Subcutaneous adipose tissue (tissue), 4 donors: Measurements from ENCODE around the gene PEX10. TPM values are rescaled to one million over a fixed set of nuclear protein-coding genes. Genes with fewer than 3 reads are reported as not detected.

ENCODE experiments used
- total RNA-seq, 4 donors: library from RNA; depleted of rRNA; stranded (reverse); fragments of >200 nt; gene quantifications; one replicate each; pipeline ENCODE4 v1.1.0, GENCODE V29; 2016
- TF ChIP-seq, protein P1 (sequence below): fragments of 450-650 bp; IDR thresholded peaks from one replicate; pipeline ENCODE4 v1.5.1; 2016; ENCODE audit warnings: low read depth, mild to moderate bottlenecking, control low read depth, antibody characterized with exemption, moderate library complexity

Gene PEX10
- total RNA-seq, 4 donors from 2014 or later = 16.0 to 45.0 (median 27.3) TPM

DNA sequence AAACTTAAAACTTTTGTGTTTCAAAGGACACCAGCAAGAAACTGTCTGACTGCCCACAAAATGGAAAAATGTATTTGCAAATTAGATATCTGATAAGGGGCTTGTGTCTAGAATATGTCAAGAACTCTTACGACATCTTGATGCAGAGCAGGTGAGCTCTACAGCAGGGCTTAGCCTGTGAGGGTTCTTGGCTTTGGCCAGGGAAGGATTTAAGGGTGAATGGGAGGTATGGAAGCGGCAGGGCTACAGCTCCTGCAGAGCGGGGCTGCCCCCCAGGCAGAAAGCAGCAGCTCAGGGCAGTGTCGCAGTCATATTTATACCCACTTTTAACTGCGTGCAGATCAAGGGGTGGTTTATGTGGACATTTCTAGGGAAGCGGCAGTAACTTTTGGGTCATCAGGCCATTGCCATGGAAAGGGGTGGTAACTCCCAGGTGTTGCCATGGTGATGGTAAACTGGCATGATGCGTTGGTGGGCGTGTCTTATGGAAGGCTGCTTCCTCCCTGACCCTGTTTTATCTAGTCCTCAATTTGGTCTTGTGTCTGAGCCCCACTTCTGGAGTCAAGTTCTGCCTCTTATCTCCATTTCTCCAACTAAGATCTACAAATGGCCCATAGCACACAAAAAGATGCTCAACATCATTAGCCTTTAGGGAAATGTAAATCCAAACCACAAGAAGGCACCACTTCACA lies 44.2 kb downstream of the PEX10 start:
- TF ChIP-seq, protein P1, sequence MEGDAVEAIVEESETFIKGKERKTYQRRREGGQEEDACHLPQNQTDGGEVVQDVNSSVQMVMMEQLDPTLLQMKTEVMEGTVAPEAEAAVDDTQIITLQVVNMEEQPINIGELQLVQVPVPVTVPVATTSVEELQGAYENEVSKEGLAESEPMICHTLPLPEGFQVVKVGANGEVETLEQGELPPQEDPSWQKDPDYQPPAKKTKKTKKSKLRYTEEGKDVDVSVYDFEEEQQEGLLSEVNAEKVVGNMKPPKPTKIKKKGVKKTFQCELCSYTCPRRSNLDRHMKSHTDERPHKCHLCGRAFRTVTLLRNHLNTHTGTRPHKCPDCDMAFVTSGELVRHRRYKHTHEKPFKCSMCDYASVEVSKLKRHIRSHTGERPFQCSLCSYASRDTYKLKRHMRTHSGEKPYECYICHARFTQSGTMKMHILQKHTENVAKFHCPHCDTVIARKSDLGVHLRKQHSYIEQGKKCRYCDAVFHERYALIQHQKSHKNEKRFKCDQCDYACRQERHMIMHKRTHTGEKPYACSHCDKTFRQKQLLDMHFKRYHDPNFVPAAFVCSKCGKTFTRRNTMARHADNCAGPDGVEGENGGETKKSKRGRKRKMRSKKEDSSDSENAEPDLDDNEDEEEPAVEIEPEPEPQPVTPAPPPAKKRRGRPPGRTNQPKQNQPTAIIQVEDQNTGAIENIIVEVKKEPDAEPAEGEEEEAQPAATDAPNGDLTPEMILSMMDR = no peak

GRCh38 chr1:2363847-2364513 lies 48.4 kb downstream of the PEX10 start:
- TF ChIP-seq, protein P1 = no peak

DNA sequence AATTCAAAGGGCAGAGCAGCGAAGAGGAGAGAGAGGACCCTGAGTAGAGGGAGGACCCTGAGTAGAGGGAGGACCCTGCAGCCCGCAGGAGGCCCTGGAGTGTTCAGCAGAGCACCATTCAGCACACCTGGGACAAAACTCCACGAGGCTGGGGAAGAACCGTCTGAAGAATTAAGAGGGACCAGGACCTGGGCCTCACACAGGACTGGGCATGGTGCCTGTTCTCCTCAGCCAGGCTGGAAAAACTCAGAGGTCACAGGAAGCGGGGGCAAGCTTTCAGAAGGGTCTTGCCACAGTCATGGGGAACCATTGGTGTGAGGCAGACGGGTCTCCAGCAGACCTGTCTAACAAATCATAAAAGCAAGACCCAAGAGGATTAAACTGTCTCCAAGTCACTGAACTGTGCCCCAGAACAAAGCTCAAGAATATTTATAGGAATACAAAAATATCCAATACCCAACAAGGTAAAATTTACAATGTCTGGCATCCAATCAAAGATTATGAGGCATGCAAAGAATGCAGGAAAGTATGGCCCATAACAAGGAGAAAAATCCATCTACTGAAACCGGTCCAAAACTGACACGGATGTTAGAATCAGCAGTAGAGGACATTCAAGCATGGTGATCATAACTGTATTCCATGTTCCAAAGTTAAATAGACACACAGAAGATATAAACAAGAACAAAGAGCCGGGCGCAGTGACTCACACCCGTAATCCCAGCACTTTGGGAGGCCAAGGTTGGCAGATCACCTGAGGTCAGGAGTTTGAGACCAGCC lies 51.6 kb downstream of the PEX10 start:
- TF ChIP-seq, protein P1 = no peak

DNA sequence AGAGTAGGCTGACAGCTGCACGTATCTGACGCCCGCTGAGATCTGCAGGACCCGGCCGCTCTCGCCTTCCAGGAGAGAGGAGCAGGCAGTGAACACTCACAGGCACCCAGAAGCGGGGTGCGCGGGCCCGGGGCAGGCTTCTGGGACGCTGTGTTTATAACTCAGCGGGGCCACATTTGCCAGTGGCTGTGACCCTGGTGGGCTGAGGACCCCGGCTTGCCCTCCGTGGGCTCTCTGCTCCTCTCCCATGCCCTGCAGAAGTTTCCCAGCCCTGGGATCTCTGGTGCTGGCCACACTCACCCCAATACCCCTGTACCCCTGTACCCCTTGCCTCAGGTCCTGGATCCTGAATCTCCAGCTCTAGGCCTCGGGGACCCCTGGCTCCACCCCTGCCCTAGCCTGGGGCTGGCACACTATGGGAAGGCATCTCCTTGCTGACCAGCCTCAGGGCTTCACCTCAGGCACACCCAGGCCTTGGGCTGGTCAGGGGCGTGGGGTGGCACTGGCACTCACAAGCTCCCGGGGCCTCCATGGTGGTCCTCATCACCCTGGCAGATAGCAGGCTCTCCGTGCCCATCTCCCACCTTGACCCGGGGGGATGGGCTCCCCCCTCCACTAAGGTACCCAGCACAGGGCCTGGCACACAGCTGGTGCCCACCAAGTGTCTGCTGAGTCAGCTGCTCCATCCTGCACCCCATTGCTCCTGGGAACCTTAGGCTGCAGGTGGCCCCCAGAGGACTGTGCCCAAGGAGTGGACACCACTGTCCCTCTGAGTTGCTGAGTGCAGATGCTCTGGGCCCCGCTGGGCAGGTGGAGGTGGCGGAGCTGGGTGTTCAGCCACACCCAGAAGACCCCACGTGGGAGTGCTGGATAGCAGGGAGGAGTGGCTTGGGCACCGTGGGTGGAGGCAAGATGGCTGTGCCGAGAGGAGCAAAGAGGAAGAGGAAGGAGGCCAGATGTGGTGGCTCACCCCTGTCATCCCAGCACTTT lies 53.4 kb downstream of the PEX10 start:
- TF ChIP-seq, protein P1 = no peak

GRCh38 chr1:2358072-2358471 lies 54.3 kb downstream of the PEX10 start:
- TF ChIP-seq, protein P1 = no peak

- TF ChIP-seq, protein P1 = no peak
Measured at GRCh38 chr1:2356911-2357845, 55.2 kb downstream of the PEX10 start.
